KMS-11 (cell line): Measurements from ENCODE around the gene LEKR1.

Experiments
- H2AFZ ChIP-seq: fragments of 200-600 bp; sonication (generic); 2 replicates; pipeline ENCODE4 v1.6.1; 2016; ENCODE audit warnings: antibody characterized with exemption, mixed run types, low read depth
- H3K27ac ChIP-seq: fragments of 200-600 bp; sonication (generic); 2 replicates; pipeline ENCODE4 v1.6.1; 2016; ENCODE audit warnings: mild to moderate bottlenecking, mixed run types
- H3K27me3 ChIP-seq: fragments of 200-600 bp; sonication (generic); 2 replicates; pipeline ENCODE4 v1.6.1; 2017; ENCODE audit warnings: mild to moderate bottlenecking, low read depth, mixed run types, moderate library complexity; ENCODE audit not compliant: insufficient read depth
- H3K36me3 ChIP-seq: fragments of 200-600 bp; sonication (generic); 2 replicates; pipeline ENCODE4 v1.6.1; 2017; ENCODE audit warnings: mild to moderate bottlenecking, mixed run types; ENCODE audit not compliant: insufficient read depth
- H3K4me1 ChIP-seq: fragments of 200-600 bp; sonication (generic); 2 replicates; pipeline ENCODE4 v1.6.1; 2016; ENCODE audit warnings: mild to moderate bottlenecking, low read depth, mixed run types; ENCODE audit not compliant: poor library complexity, severe bottlenecking
- H3K4me2 ChIP-seq: fragments of 200-600 bp; sonication (generic); 2 replicates; pipeline ENCODE4 v1.7.0; 2016; ENCODE audit warnings: mild to moderate bottlenecking, mixed run types
- H3K4me3 ChIP-seq: fragments of 200-600 bp; sonication (generic); IDR thresholded peaks from 2 replicates; pipeline ENCODE4 v1.6.1; 2017; ENCODE audit warnings: low read depth, low read length, mixed read lengths; ENCODE audit not compliant: insufficient read depth
- H3K79me2 ChIP-seq: fragments of 200-600 bp; sonication (generic); 2 replicates; pipeline ENCODE4 v1.6.1; 2016; ENCODE audit warnings: low read depth, mixed run types; ENCODE audit not compliant: insufficient read depth
- H3K9ac ChIP-seq: fragments of 200-600 bp; sonication (generic); 2 replicates; pipeline ENCODE4 v1.6.1; 2016; ENCODE audit warnings: mild to moderate bottlenecking, mixed run types
- H4K20me1 ChIP-seq: fragments of 200-600 bp; sonication (generic); 2 replicates; pipeline ENCODE4 v1.6.1; 2016; ENCODE audit warnings: mild to moderate bottlenecking, mixed run types; ENCODE audit not compliant: insufficient read depth
- TF ChIP-seq, protein P1 (sequence below): fragments of 200-600 bp; sonication (generic); conservative IDR thresholded peaks from 2 replicates; pipeline ENCODE4 v1.6.1; 2017; ENCODE audit warnings: low read depth, mild to moderate bottlenecking, antibody characterized with exemption, low read length, moderate library complexity, mixed read lengths

The LEKR1 gene

DNA sequence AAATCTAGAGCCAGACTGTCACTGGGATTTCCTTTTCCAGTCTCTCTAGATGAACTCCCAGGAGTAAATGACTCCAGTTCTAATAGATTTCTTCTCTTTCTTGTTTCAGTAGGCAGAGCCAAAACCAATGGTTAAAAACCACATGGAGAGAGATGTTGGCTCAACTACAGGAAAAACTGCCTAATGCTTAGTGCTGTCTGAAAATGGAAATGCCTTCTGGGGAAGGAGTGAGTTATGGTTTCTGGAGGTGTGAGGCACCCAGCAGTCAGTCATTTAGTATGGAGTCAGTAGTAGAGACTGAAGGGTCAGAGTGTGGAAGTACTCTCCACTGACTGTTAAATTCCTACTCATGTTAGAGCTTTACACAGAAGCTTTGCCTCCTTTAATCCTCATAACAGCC, 197.1 kb downstream of the LEKR1 start:
- TF ChIP-seq, protein P1, sequence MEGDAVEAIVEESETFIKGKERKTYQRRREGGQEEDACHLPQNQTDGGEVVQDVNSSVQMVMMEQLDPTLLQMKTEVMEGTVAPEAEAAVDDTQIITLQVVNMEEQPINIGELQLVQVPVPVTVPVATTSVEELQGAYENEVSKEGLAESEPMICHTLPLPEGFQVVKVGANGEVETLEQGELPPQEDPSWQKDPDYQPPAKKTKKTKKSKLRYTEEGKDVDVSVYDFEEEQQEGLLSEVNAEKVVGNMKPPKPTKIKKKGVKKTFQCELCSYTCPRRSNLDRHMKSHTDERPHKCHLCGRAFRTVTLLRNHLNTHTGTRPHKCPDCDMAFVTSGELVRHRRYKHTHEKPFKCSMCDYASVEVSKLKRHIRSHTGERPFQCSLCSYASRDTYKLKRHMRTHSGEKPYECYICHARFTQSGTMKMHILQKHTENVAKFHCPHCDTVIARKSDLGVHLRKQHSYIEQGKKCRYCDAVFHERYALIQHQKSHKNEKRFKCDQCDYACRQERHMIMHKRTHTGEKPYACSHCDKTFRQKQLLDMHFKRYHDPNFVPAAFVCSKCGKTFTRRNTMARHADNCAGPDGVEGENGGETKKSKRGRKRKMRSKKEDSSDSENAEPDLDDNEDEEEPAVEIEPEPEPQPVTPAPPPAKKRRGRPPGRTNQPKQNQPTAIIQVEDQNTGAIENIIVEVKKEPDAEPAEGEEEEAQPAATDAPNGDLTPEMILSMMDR: no peak
- no peak overlapping the region for H3K9ac ChIP-seq
- H2AFZ ChIP-seq: no peak overlapping the region
- H3K4me3 ChIP-seq: no peak overlapping the region
- no peak overlapping the region for H3K4me2 ChIP-seq
- no peaks in the 10 kb centered on the region for H4K20me1 ChIP-seq
- H3K36me3 ChIP-seq: no peaks in the 10 kb centered on the region
- H3K27me3 ChIP-seq: no peaks in the 10 kb centered on the region
- no peaks in the 10 kb centered on the region for H3K79me2 ChIP-seq
- H3K27ac ChIP-seq: no peak overlapping the region
- H3K4me1 ChIP-seq: no peaks in the 10 kb centered on the region

GRCh38 chr3:157026091-157026490, 199.9 kb downstream of the LEKR1 start:
- Histone ChIP-seq H3K9ac (no peak overlapping the region), H3K27ac (no peak overlapping the region), H3K79me2 (no peaks in the 10 kb centered on the region), H3K4me2 (no peak overlapping the region), H3K27me3 (no peaks in the 10 kb centered on the region), H3K4me1 (no peaks in the 10 kb centered on the region), H3K36me3 (no peaks in the 10 kb centered on the region), H4K20me1 (no peaks in the 10 kb centered on the region), H3K4me3 (no peak overlapping the region), H2AFZ (no peak overlapping the region)
- TF ChIP-seq, protein P1: no peak

GRCh38 chr3:157027861-157028745, 201.9 kb downstream of the LEKR1 start:
- TF ChIP-seq, protein P1: no peak
- Histone ChIP-seq H3K4me3 (no peak overlapping the region), H3K27me3 (no peaks in the 10 kb centered on the region), H3K4me2 (no peak overlapping the region), H3K4me1 (no peaks in the 10 kb centered on the region), H3K9ac (no peak overlapping the region), H2AFZ (no peak overlapping the region), H3K79me2 (no peaks in the 10 kb centered on the region), H3K27ac (no peak overlapping the region), H4K20me1 (no peaks in the 10 kb centered on the region), H3K36me3 (no peaks in the 10 kb centered on the region)

DNA sequence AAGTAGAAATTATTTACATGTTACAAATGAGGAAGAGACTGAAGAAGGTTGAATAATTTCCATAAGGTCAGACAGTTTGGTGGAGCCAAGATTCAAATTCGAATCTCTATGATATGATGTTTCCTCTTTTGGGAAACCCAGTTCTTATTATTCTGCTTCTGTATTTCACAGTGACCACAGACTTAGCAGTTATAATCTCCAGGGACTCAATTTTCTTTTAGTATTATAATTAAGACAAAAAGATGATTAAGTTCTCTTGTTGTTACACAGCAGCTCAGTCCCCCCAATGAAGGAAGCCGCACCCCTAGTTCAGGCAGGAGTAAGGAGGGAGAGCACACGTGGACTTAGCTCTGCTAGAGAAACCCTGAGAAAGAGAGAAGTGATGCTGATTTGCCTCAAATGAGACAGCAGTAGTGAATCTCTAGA, 203.2 kb downstream of the LEKR1 start:
- H3K4me1 ChIP-seq: no peaks in the 10 kb centered on the region
- no peak overlapping the region for H2AFZ ChIP-seq
- no peaks in the 10 kb centered on the region for H3K79me2 ChIP-seq
- H3K36me3 ChIP-seq: no peaks in the 10 kb centered on the region
- no peaks in the 10 kb centered on the region for H4K20me1 ChIP-seq
- H3K27ac ChIP-seq: no peak overlapping the region
- TF ChIP-seq, protein P1: no peak
- no peak overlapping the region for H3K4me2 ChIP-seq
- H3K4me3 ChIP-seq: no peak overlapping the region
- H3K27me3 ChIP-seq: no peaks in the 10 kb centered on the region
- H3K9ac ChIP-seq: no peak overlapping the region
